Measurements from ENCODE around the gene LIN7C. TPM values are rescaled to one million over a fixed set of nuclear protein-coding genes. Genes with fewer than 3 reads are reported as not detected.

LIN7C gene
- polyA plus RNA-seq, 1 donor (not counting 4 experiments of a cell fraction or from before 2014, with no cell fraction given), result 23.0 TPM

DNA sequence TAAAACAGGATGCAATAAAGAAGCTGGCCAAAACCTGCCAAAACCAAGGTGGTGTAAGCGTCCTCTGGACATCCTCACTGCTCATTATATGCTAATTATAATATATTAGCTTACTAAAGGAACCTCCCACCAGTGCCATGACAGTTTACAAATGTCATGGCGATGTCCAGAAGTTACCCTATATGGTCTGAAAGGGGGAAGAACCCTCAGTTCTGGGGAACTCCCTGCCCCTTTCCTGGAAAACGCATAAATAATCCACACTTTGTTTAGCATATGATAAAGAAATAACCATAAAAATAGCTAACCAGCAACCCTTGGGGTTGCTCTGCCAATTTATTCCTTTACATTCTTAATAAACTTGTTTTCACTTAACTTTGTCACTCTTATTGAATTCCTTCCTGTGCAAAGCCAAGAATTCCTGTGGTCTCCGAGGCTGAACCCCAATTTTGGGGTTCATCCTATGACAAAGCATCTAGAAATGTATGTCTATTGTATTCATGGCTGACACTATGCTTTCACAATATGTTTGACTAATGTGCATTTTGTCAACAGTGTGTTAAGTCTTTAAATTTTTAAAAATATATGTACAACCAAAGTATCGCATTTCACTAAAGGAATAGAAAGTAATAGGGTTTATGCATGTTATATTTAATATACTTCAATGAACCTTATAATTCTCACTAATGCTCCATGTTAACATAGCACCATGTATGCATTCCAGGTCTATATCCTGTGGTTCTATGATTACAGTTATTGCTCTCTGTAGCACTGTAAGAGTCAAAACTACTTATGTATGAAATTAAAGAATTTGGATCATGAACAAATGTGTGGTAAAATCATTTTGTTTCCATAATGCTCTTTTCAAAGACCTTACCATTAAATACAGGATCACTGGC, 59.0 kb downstream of the LIN7C start:
- H3K9ac ChIP-seq (ENCODE audit: control insufficient read depth, extremely low read depth, insufficient read depth, low read length), result peak overlapping the region; percentile 24
- H2AFZ ChIP-seq (ENCODE audit: control insufficient read depth, low read length), result no peak overlapping the region
- H3K36me3 ChIP-seq (ENCODE audit: control insufficient read depth in 2 of 2, extremely low read depth in 1 of 2, insufficient read depth in 2 of 2, low read length in 2 of 2), result no peaks in the 10 kb centered on the region
- TF ChIP-seq, protein P1, sequence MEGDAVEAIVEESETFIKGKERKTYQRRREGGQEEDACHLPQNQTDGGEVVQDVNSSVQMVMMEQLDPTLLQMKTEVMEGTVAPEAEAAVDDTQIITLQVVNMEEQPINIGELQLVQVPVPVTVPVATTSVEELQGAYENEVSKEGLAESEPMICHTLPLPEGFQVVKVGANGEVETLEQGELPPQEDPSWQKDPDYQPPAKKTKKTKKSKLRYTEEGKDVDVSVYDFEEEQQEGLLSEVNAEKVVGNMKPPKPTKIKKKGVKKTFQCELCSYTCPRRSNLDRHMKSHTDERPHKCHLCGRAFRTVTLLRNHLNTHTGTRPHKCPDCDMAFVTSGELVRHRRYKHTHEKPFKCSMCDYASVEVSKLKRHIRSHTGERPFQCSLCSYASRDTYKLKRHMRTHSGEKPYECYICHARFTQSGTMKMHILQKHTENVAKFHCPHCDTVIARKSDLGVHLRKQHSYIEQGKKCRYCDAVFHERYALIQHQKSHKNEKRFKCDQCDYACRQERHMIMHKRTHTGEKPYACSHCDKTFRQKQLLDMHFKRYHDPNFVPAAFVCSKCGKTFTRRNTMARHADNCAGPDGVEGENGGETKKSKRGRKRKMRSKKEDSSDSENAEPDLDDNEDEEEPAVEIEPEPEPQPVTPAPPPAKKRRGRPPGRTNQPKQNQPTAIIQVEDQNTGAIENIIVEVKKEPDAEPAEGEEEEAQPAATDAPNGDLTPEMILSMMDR (optimal IDR thresholded peaks at IDR 0.05 in 1 of 3, IDR thresholded peaks at IDR 0.05 in 1 of 3, conservative IDR thresholded peaks at IDR 0.05 in 1 of 3; ENCODE audit: extremely low read depth in 1 of 3, insufficient read depth in 2 of 3, low read length in 3 of 3), result no peak
- no peak for TF ChIP-seq EZH2 (IDR thresholded peaks at IDR 0.05; ENCODE audit: low read length)
- H4K20me1 ChIP-seq (ENCODE audit: control insufficient read depth, extremely low read depth, insufficient read depth, low read length), result no peaks in the 10 kb centered on the region
- H3K9me3 ChIP-seq (ENCODE audit: control insufficient read depth, low read depth, low read length), result no peaks in the 10 kb centered on the region
- peak overlapping the region; percentile 48 for H3K4me2 ChIP-seq (ENCODE audit: control insufficient read depth, extremely low read depth, insufficient read depth, low read depth, low read length)
- DNase-seq (ENCODE audit: low read depth, low spot score) (no peak), FAIRE-seq (peak; percentile 94)
- H3K9me1 ChIP-seq (ENCODE audit: control insufficient read depth, extremely low read depth, insufficient read depth, low read length), result no peaks in the 10 kb centered on the region
- peaks cover 39% of the 10 kb centered on the region for H3K4me1 ChIP-seq (ENCODE audit: control insufficient read depth, extremely low read depth, insufficient read depth, low read length)
- H3K27me3 ChIP-seq (ENCODE audit: control insufficient read depth, extremely low read depth, insufficient read depth, low read length), result no peaks in the 10 kb centered on the region
- dilution Hi-C loops (cut with MboI; ENCODE audit: extremely low pct_ligation_motif_present, low sequenced_read_pairs), result no loop called here
- H3K27ac ChIP-seq (ENCODE audit: control insufficient read depth, insufficient read depth, low read length), result peak overlapping the region; percentile 65
- peaks cover 77% of the 10 kb centered on the region for H3K79me2 ChIP-seq (ENCODE audit: control insufficient read depth, insufficient read depth, low read length)
- H3K4me3 ChIP-seq (ENCODE audit: control insufficient read depth in 2 of 3, extremely low read depth in 1 of 3, insufficient read depth in 2 of 3, low read depth in 1 of 3, low read length in 3 of 3), result peak overlapping the region in 2 of 3 experiments; percentile 23 to 34

DNA sequence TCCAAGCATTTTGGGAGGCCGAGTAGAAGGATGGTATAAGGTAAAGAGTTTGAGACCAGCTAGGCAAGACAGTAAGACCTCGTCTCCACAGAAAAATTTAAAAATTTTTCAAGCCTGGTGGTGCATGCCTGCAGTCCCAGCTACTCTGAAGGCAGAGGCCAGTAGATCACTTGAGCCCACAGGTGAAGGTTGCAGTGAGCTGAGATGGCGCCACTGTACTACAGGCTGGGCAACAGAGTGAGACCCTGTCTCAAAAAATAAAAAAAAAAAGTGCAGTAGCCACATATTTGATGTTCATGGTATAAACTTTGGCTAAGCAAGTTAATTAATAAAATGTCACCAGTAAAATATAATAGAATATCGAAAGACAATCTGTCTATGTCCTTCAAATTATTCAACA, 60.9 kb downstream of the LIN7C start:
- H2AFZ ChIP-seq (ENCODE audit: control insufficient read depth, low read length), result no peak overlapping the region
- no peak overlapping the region for H3K4me2 ChIP-seq (ENCODE audit: control insufficient read depth, extremely low read depth, insufficient read depth, low read depth, low read length)
- H3K79me2 ChIP-seq (ENCODE audit: control insufficient read depth, insufficient read depth, low read length), result peaks cover 78% of the 10 kb centered on the region
- dilution Hi-C loops (cut with MboI; ENCODE audit: extremely low pct_ligation_motif_present, low sequenced_read_pairs), result no loop called here
- no peaks in the 10 kb centered on the region for H3K27me3 ChIP-seq (ENCODE audit: control insufficient read depth, extremely low read depth, insufficient read depth, low read length)
- no peak for FAIRE-seq
- TF ChIP-seq, protein P1 (optimal IDR thresholded peaks at IDR 0.05 in 1 of 3, IDR thresholded peaks at IDR 0.05 in 1 of 3, conservative IDR thresholded peaks at IDR 0.05 in 1 of 3; ENCODE audit: extremely low read depth in 1 of 3, insufficient read depth in 2 of 3, low read length in 3 of 3), result no peak
- TF ChIP-seq EZH2 (IDR thresholded peaks at IDR 0.05; ENCODE audit: low read length), result no peak
- DNase-seq (ENCODE audit: low read depth, low spot score), result no peak
- H3K4me1 ChIP-seq (ENCODE audit: control insufficient read depth, extremely low read depth, insufficient read depth, low read length), result peaks cover 25% of the 10 kb centered on the region
- H3K9me1 ChIP-seq (ENCODE audit: control insufficient read depth, extremely low read depth, insufficient read depth, low read length), result no peaks in the 10 kb centered on the region
- H3K9ac ChIP-seq (ENCODE audit: control insufficient read depth, extremely low read depth, insufficient read depth, low read length), result no peak overlapping the region
- H3K9me3 ChIP-seq (ENCODE audit: control insufficient read depth, low read depth, low read length), result no peaks in the 10 kb centered on the region
- no peak overlapping the region for H3K4me3 ChIP-seq (ENCODE audit: control insufficient read depth in 2 of 3, extremely low read depth in 1 of 3, insufficient read depth in 2 of 3, low read depth in 1 of 3, low read length in 3 of 3)
- H3K36me3 ChIP-seq (ENCODE audit: control insufficient read depth in 2 of 2, extremely low read depth in 1 of 2, insufficient read depth in 2 of 2, low read length in 2 of 2), result no peaks in the 10 kb centered on the region
- H4K20me1 ChIP-seq (ENCODE audit: control insufficient read depth, extremely low read depth, insufficient read depth, low read length), result no peaks in the 10 kb centered on the region
- H3K27ac ChIP-seq (ENCODE audit: control insufficient read depth, insufficient read depth, low read length), result no peak overlapping the region

Data from keratinocyte (primary cell).